GM19463 (cell line): ENCODE results near the gene IFT88.

Source experiments
- ATAC-seq: cut with Tn5 transposase; IDR thresholded peaks from one replicate; pipeline ENCODE4 v1.9.1; 2021; ENCODE audit warnings: mild to moderate bottlenecking, moderate library complexity; ENCODE audit not compliant: unreplicated experiment

Gene IFT88

GRCh38 chr13:20565115-20565736, 1.7 kb upstream of the IFT88 start:
- ATAC-seq: no peak

- peak; percentile 35 for ATAC-seq
Measured at GRCh38 chr13:20566468-20566897, 474 bp upstream of the IFT88 start.

- ATAC-seq: no peak
Measured at GRCh38 chr13:20567881-20568528, 1.0 kb downstream of the IFT88 start.

GRCh38 chr13:20570517-20570916, 3.6 kb downstream of the IFT88 start:
- no peak for ATAC-seq

GRCh38 chr13:20571676-20572075, 4.7 kb downstream of the IFT88 start:
- no peak for ATAC-seq

- ATAC-seq: no peak
Measured at GRCh38 chr13:20573186-20573585, 6.2 kb downstream of the IFT88 start.

- no peak for ATAC-seq
Measured at GRCh38 chr13:20573636-20574035, 6.7 kb downstream of the IFT88 start.

GRCh38 chr13:20579191-20579590, 12.2 kb downstream of the IFT88 start:
- ATAC-seq: no peak

GRCh38 chr13:20580257-20580656, 13.3 kb downstream of the IFT88 start:
- no peak for ATAC-seq

GRCh38 chr13:20582026-20582425, 15.1 kb downstream of the IFT88 start:
- ATAC-seq: no peak

- no peak for ATAC-seq
Measured at GRCh38 chr13:20583803-20584293, 16.9 kb downstream of the IFT88 start.

GRCh38 chr13:20585371-20585770, 18.4 kb downstream of the IFT88 start:
- ATAC-seq: no peak

GRCh38 chr13:20588529-20589110, 21.7 kb downstream of the IFT88 start:
- ATAC-seq: no peak

GRCh38 chr13:20590561-20590960, 23.6 kb downstream of the IFT88 start:
- ATAC-seq: no peak

GRCh38 chr13:20592606-20593005, 25.6 kb downstream of the IFT88 start:
- no peak for ATAC-seq

- no peak for ATAC-seq
Measured at GRCh38 chr13:20594280-20594679, 27.3 kb downstream of the IFT88 start.

GRCh38 chr13:20607015-20607414, 40.1 kb downstream of the IFT88 start:
- no peak for ATAC-seq

- ATAC-seq: no peak
Measured at GRCh38 chr13:20608438-20609020, 41.6 kb downstream of the IFT88 start.

- ATAC-seq: no peak
Measured at GRCh38 chr13:20609145-20609544, 42.2 kb downstream of the IFT88 start.

GRCh38 chr13:20610006-20610405, 43.0 kb downstream of the IFT88 start:
- ATAC-seq: no peak

- ATAC-seq: no peak
Measured at GRCh38 chr13:20616059-20616797, 49.3 kb downstream of the IFT88 start.
